AG04450 (cell line): ENCODE measurements around the gene CASP8. TPM values are rescaled to one million over a fixed set of nuclear protein-coding genes. Genes with fewer than 3 reads are reported as not detected.

Experiments
- CTCF ChIA-PET: fragments of 300-600, 350-600 bp; formaldehyde crosslinking; extraction: SDS; loops from one replicate; lab custom pipeline; 2022; ENCODE audit warnings: antibody characterized with exemption, inconsistent platforms; lab: Charles Lee
- POLR2A ChIA-PET: fragments of 350-600 bp; formaldehyde crosslinking; extraction: SDS; loops from one replicate; lab custom pipeline; 2021; ENCODE audit warnings: antibody characterized with exemption, inconsistent platforms; lab: Yijun Ruan, JAX
- DNase-seq: peaks from one replicate; pipeline ENCODE4 v3.0.0-alpha.2; 2011; ENCODE audit warnings: low read depth, low spot score
- H3K27ac ChIP-seq: one replicate; pipeline ENCODE4 v1.5.1; 2012; ENCODE audit warnings: low read depth, low read length, control low read depth
- H3K27me3 ChIP-seq: one replicate; pipeline ENCODE4 v1.6.0; 2012; ENCODE audit warnings: low read length; ENCODE audit not compliant: control insufficient read depth, insufficient read depth
- H3K4me3 ChIP-seq: 2 replicates; pipeline ENCODE4 v1.5.1; 2011; ENCODE audit warnings: mild to moderate bottlenecking, low read depth, low read length, control low read depth
- H3K9me3 ChIP-seq: 2 replicates; pipeline ENCODE4 v1.5.1; 2012; ENCODE audit warnings: low read length; ENCODE audit not compliant: control insufficient read depth, insufficient read depth
- CTCF ChIP-seq: IDR thresholded peaks from 2 replicates; pipeline ENCODE4 v1.5.1; 2011; ENCODE audit warnings: low read depth, low read length, control low read depth, inconsistent platforms
- polyA plus RNA-seq: library from polyadenylated mRNA; depleted of rRNA; stranded (reverse); fragments of >200 nt; gene quantifications from 2 replicates; pipeline ENCODE4 v1.2.3, GENCODE V29; 2011

Gene CASP8
- polyA plus RNA-seq, 1 experiment: 20.8 TPM

GRCh38 chr2:201267278-201268030 lies 7.1 kb downstream of the CASP8 start:
- no peak for TF ChIP-seq CTCF
- CTCF ChIA-PET: no interaction called here

GRCh38 chr2:201269764-201270163 lies 9.4 kb downstream of the CASP8 start:
- Histone ChIP-seq H3K9me3 (no peaks in the 10 kb centered on the region), H3K27me3 (no peaks in the 10 kb centered on the region), H3K4me3 (no peak overlapping the region), H3K27ac (no peak overlapping the region)
- CTCF ChIA-PET: interaction anchor here (0.9 kb wide), 1 partner anchor 37 kb away, joined by 3 read pairs; no protein-coding TSS in a partner anchor
- POLR2A ChIA-PET: no interaction called here
- no peak for TF ChIP-seq CTCF
- no peak for DNase-seq

More at GRCh38 chr2:201267278-201268030, 7.1 kb downstream of the CASP8 start:
- Histone ChIP-seq H3K4me3 (no peak overlapping the region), H3K27me3 (no peaks in the 10 kb centered on the region), H3K9me3 (no peaks in the 10 kb centered on the region), H3K27ac (no peak overlapping the region)
- POLR2A ChIA-PET: no interaction called here
- no peak for DNase-seq

- Histone ChIP-seq H3K4me3 (no peak overlapping the region), H3K27me3 (no peaks in the 10 kb centered on the region), H3K27ac (no peak overlapping the region), H3K9me3 (no peaks in the 10 kb centered on the region)
- CTCF ChIA-PET: interaction anchor here (0.9 kb wide), 1 partner anchor 38 kb away, joined by 3 read pairs; no protein-coding TSS in a partner anchor
- TF ChIP-seq CTCF: no peak
- no peak for DNase-seq
- POLR2A ChIA-PET: no interaction called here
Measured at GRCh38 chr2:201270293-201271001, 10.1 kb downstream of the CASP8 start.

GRCh38 chr2:201271917-201272316 lies 11.6 kb downstream of the CASP8 start:
- H3K27ac ChIP-seq: no peak overlapping the region
- ChIA-PET CTCF (no interaction called here), POLR2A (no interaction called here)
- no peaks in the 10 kb centered on the region for H3K27me3 ChIP-seq
- no peak for TF ChIP-seq CTCF
- no peak overlapping the region for H3K4me3 ChIP-seq
- DNase-seq: no peak
- H3K9me3 ChIP-seq: no peaks in the 10 kb centered on the region
